Lung (tissue), 12 donors: ENCODE results near the gene ZNF628. TPM values are rescaled to one million over a fixed set of nuclear protein-coding genes. Genes with fewer than 3 reads are reported as not detected.

ENCODE experiments used
- ATAC-seq: fragments of 200-7000 bp; cut with Tn5 transposase; one replicate; pipeline ENCODE4 v1.9.1; 2020; ENCODE audit warnings: moderate number of reproducible peaks; ENCODE audit not compliant: insufficient read depth, low FRiP score
- DNase-seq, 3 donors: peaks; one replicate each; pipeline ENCODE4 v3.0.0-alpha.2; 2013 to 2017
- H3K27ac ChIP-seq, 2 donors: one replicate each; pipeline ENCODE4 v1.5.1; 2013; ENCODE audit warnings: mild to moderate bottlenecking in 2 of 2, moderate library complexity in 2 of 2, control low read depth in 1 of 2, inconsistent platforms in 1 of 2, low read depth in 1 of 2, low read length in 1 of 2
- H3K27me3 ChIP-seq, 3 donors: one replicate each; pipeline ENCODE4 v1.5.1; 2013; ENCODE audit warnings: low read length in 2 of 3; ENCODE audit not compliant: control insufficient read depth in 3 of 3, insufficient read depth in 3 of 3
- H3K36me3 ChIP-seq, 4 donors: one replicate each; pipeline ENCODE4 v1.5.1; 2013; ENCODE audit warnings: low read length in 4 of 4, mild to moderate bottlenecking in 1 of 4, moderate library complexity in 1 of 4; ENCODE audit not compliant: control insufficient read depth in 4 of 4, insufficient read depth in 4 of 4
- H3K4me1 ChIP-seq, 5 donors: one replicate each; pipeline ENCODE4 v1.5.1; 2013; ENCODE audit warnings: low read length in 5 of 5, mild to moderate bottlenecking in 2 of 5, moderate library complexity in 1 of 5; ENCODE audit not compliant: control insufficient read depth in 5 of 5, insufficient read depth in 5 of 5
- H3K4me3 ChIP-seq: one replicate; pipeline ENCODE4 v1.5.1; 2013; ENCODE audit warnings: mild to moderate bottlenecking, control low read depth, moderate library complexity
- H3K9ac ChIP-seq, 2 donors: one replicate each; pipeline ENCODE4 v1.5.1; 2013; ENCODE audit warnings: low read length in 2 of 2, control low read depth in 1 of 2; ENCODE audit not compliant: insufficient read depth in 1 of 2
- H3K9me3 ChIP-seq, 4 donors: one replicate each; pipeline ENCODE4 v1.5.1; 2013; ENCODE audit warnings: low read length in 3 of 4, mild to moderate bottlenecking in 1 of 4, moderate library complexity in 1 of 4; ENCODE audit not compliant: control insufficient read depth in 4 of 4, insufficient read depth in 3 of 4
- CTCF ChIP-seq: IDR thresholded peaks from 2 replicates; pipeline ENCODE4 v1.5.1; 2012; ENCODE audit warnings: mild to moderate bottlenecking; ENCODE audit errors: control extremely low read depth, extremely low read depth
- WGBS, 2 donors: extraction: QIAGEN DNeasy Blood & Tissue Kit; methylation state at CpG; one replicate each; pipeline ENCODE4 v1.1.7; 2013; 5-methylcytosine and 5-hydroxymethylcytosine counted together
- polyA plus RNA-seq, 2 donors: library from polyadenylated mRNA; stranded (reverse); fragments of 200-250 nt; gene quantifications; one replicate each; pipeline ENCODE4 v1.2.1, GENCODE V29; 2013
- total RNA-seq, 2 donors: library from RNA; depleted of rRNA in 1 of 2; stranded (reverse); fragments of >200 nt in 1 of 2; gene quantifications; one replicate each; pipeline ENCODE4 v1.2.1, GENCODE V29; 2014 to 2021
- donor health status: control.
- donor health status: control.
- donor health status: Bipolar disorder and iron deficiency.
- donor health status: healthy.
- donor health status: DM: yes; HTN: yes; CAD: no.

ZNF628 gene
- total and polyA plus RNA-seq, 4 donors = 2.0 to 12.3 (median 7.8) TPM

- TF ChIP-seq CTCF = no peak
- Histone ChIP-seq H3K9me3 (no peaks in the 10 kb centered on the region), H3K9ac (peak overlapping the region in 1 of 2 donors; percentile 55), H3K27ac (no peak overlapping the region), H3K4me1 (peaks cover 0 to 30% (median 2%) of the 10 kb centered on the region in 5 donors), H3K4me3 (no peak overlapping the region), H3K27me3 (no peaks in the 10 kb centered on the region), H3K36me3 (peaks cover 0 to 13% (median 0%) of the 10 kb centered on the region in 4 donors)
- WGBS, 2 donors = 33 to 48% methylated on average over 16 of the region's 16 CpGs
- no peak for ATAC-seq
- peak; percentile 58 to 82 (median 73) for DNase-seq
Measured at GRCh38 chr19:55459950-55460657, 16.3 kb upstream of the ZNF628 start.

GRCh38 chr19:55460670-55461258 is 15.7 kb upstream of the ZNF628 start:
- DNase-seq (peak; percentile 88 to 94 (median 92)), ATAC-seq (peak; percentile 48)
- WGBS, 2 donors = 13 to 32% methylated on average over 21 to 24 of the region's 24 CpGs
- H3K9me3 ChIP-seq = no peaks in the 10 kb centered on the region
- H3K9ac ChIP-seq = peak overlapping the region in 1 of 2 donors; percentile 87
- peak overlapping the region; percentile 17 for H3K4me3 ChIP-seq
- peaks cover 0 to 8% (median 0%) of the 10 kb centered on the region in 4 donors for H3K36me3 ChIP-seq
- no peaks in the 10 kb centered on the region for H3K27me3 ChIP-seq
- no peak for TF ChIP-seq CTCF
- H3K27ac ChIP-seq = peak overlapping the region; percentile 92 to 93
- peaks cover 0 to 30% (median 2%) of the 10 kb centered on the region in 5 donors for H3K4me1 ChIP-seq

- no peaks in the 10 kb centered on the region for H3K9me3 ChIP-seq
- peak within 1 kb of the TSS; percentile 92 to 93 for H3K27ac ChIP-seq
- peak within 1 kb of the TSS in 1 of 2 donors; percentile 87 for H3K9ac ChIP-seq
- TF ChIP-seq CTCF = no peak
- peak within 1 kb of the TSS; percentile 83 for H3K4me3 ChIP-seq
- peaks cover 0 to 2% (median 0%) of the 10 kb centered on the region in 4 donors for H3K36me3 ChIP-seq
- DNase-seq (peak; percentile 100), ATAC-seq (peak; percentile 97)
- peaks cover 0 to 30% (median 2%) of the 10 kb centered on the region in 5 donors for H3K4me1 ChIP-seq
- 0% methylated on average over 51 to 54 of the region's 54 CpGs for WGBS, 2 donors
- no peaks in the 10 kb centered on the region for H3K27me3 ChIP-seq
Measured at GRCh38 chr19:55461259-55461973, 15.0 kb upstream of the ZNF628 start, which contains the start of gene ISOC2. Gene ISOC2 (minus strand): TSS chr19:55461642. CDS start chr19:55456486, 5,156 bp downstream.
